ENCODE measurements around the gene ZNF358. TPM values are rescaled to one million over a fixed set of nuclear protein-coding genes. Genes with fewer than 3 reads are reported as not detected.

ZNF358 gene
- total RNA-seq (2022; extraction: Qiagen RNA extraction; ENCODE audit: low read depth) = 13.8 to 20.6 TPM (median 20.1 TPM) in 5 replicates

DNA sequence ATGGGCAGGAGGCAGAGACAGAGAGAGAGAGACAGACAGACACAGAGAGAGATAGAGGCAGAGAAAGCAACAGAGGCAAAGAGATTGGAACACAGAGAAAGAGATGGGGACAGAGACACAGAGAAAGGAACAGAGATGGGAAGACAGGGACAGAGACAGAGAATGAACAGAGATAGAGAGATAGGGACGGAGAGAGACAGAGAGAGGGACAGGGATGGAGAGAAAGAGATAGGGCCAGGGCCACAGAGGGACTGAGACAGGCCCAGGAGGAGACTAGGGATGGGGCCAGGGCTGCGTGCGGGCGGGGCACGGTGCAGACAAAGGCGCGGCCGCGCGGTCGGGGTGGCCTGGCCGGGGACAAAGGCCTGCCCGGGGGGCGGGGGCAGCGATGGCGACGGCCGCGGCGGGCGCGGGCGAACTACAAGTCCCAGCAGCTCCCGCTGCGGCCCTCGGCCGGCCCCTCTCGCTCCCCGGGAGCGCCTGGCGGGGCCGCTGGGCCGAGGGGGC is at the start of gene ZNF358:
TSS of gene ZNF358 (plus strand) at position 459 of the 507 bp plus-strand sequence. CDS start 3,140 bp downstream, outside the sequence.

DNA sequence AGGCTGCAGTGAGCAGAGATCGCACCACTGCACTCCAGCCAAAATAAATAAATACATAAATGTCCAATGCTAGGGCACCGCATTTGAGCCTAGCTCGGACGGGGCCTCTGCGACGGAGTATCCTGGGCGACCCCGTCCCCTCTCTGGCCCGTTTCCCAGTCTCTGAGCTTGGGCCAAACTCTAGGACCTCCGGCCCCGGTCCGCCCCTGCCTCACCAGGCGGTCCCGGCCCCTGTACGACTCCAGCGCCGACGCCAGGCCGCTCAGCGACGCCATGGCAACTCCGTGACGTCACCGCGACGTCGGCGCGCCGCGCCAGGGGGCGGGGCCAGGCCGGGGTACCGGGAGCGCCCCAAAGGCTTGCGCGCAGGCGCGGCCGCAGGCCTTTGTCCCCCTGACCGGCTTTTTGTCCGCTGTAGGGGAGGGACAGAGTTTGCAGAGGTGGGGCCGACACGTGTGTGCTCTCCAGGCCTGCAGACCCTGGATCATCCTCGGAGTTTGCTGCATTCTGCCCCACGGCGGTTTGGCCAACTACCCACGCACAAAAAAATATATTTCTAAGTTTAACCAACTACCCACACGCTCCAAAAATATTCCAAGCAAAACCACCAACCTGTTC is 27.1 kb upstream of the ZNF358 start, which contains the start of gene PEX11G:
TSS of gene PEX11G (minus strand) at position 300 of the 618 bp plus-strand sequence. CDS start at position 275, 25 bp downstream.

DNA sequence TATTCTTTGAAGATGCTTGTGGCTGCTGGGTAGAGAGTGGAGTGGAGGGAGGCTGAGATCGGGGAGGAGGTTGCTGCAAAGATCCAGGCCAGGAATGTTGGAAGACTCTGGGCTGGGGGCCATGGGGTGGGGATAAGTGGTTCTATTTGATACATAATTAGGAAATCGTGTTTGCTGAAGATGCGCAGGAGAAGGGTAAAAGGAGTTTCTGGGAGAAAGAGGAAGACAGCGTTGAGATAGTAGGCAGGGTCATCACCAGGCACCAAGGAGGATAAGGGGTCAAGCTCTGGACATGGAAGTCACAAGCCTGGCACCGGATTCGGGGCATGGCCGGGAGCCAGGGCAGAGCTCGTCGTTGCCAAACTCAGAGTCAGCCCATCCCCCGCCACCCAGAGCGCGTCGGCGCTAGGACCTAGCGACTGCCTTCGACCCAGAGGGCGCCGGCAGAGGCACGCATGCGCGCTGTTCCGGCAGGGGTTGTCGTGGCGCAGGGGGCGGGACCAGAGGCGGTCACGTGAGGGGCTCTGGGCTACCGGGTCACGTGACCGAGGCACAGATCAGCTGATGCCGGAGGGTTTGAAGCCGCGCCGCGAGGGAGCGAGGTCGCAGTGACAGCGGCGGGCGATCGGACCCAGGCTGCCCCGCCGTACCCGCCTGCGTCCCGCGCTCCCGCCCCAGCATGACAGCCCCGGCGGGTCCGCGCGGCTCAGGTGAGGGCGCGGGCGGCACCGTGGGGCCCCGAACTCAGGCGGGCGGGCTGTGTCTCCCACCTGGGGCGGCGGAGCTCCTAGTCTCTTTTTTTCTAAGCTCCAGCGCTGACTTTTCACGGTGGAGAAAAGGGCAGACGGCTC is 6.4 kb downstream of the ZNF358 start, which contains the start of gene MCOLN1:
TSS of gene MCOLN1 (plus strand) at position 553 of the 851 bp plus-strand sequence. CDS start at position 680, 127 bp downstream.

DNA sequence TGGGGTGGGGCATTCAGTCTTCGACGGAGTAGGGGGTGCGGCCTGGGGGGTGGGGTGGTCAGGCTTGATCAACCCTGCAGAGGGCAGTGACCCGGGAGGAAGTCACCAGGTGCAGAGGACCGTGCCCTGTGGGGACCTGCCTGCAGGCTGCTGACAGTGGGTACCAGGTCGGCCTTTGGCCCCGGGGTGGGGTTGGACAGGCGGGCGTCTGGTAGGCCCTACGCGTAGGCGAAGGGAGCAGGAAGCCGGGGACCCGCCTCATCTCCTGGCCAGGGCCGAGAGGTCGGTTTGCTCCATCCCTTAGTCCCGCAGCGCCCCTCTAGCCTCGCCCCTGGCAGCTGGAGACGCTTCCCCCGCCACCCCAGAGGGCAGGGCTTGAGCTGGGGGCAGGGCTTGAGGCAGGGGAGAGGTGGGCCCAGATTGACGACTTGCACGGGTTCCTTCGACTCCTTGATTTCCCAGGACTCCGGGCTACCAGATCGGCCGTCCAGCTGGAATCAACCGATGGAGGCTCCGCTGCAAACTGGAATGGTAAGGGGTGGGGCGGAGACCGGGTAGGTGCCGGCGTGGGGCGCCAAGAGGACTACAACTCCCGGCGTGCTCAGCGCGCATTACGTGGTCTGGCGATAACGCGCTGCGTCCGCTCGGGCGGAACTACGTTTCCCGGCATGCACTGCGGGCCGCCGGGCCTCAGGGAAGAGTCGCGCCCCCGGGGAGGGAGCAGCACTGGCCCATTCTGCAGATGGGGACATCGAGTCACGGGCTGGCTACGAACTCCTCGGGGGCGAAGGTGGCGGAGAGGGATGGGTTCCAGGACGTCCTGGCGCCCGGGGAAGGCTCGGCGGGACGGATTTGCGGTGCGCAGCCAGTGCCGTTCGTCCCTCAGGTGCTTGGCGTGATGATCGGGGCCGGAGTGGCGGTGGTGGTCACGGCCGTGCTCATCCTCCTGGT is 19.4 kb downstream of the ZNF358 start, which contains the start of gene PNPLA6:
TSS of gene PNPLA6 (plus strand) at position 671 of the 951 bp plus-strand sequence. CDS start at position 743, 72 bp downstream.

Other genes with a start within 250 kb of the ZNF358 start
- gene INSR, start 221.7 kb upstream of the ZNF358 start, total RNA-seq (2022; extraction: Qiagen RNA extraction; ENCODE audit: low read depth) = 1.4 to 2.6 TPM (median 2.3 TPM) in 5 replicates
- 42.0 to 59.6 TPM (median 51.9 TPM) in 5 replicates for gene ARHGEF18, start 167.2 kb upstream of the ZNF358 start, total RNA-seq (2022; extraction: Qiagen RNA extraction; ENCODE audit: low read depth)
- 0.93 to 2.1 TPM (median 1.8 TPM) in 5 replicates for gene PEX11G, start 27.1 kb upstream of the ZNF358 start, total RNA-seq (2022; extraction: Qiagen RNA extraction; ENCODE audit: low read depth)
- 10.5 to 14.9 TPM (median 13.1 TPM) in 5 replicates for gene MCOLN1, start 6.5 kb downstream of the ZNF358 start, total RNA-seq (2022; extraction: Qiagen RNA extraction; ENCODE audit: low read depth)
- 26.9 to 37.6 TPM (median 33.9 TPM) in 5 replicates for gene PNPLA6, start 19.6 kb downstream of the ZNF358 start, total RNA-seq (2022; extraction: Qiagen RNA extraction; ENCODE audit: low read depth)
- 2.8 to 5.5 TPM (median 4.3 TPM) in 5 replicates for gene CAMSAP3, start 79.8 kb downstream of the ZNF358 start, total RNA-seq (2022; extraction: Qiagen RNA extraction; ENCODE audit: low read depth)
- 21.4 to 27.8 TPM (median 26.3 TPM) in 5 replicates for gene XAB2, start 113.4 kb downstream of the ZNF358 start, total RNA-seq (2022; extraction: Qiagen RNA extraction; ENCODE audit: low read depth)
- gene PET100, start 113.7 kb downstream of the ZNF358 start, total RNA-seq (2022; extraction: Qiagen RNA extraction; ENCODE audit: low read depth) = 52.7 to 81.5 TPM (median 56.6 TPM) in 5 replicates
- 0.20 TPM in 1 of 5 replicates, not detected in the others for gene PCP2, start 117.6 kb downstream of the ZNF358 start, total RNA-seq (2022; extraction: Qiagen RNA extraction; ENCODE audit: low read depth)
- gene STXBP2, start 121.0 kb downstream of the ZNF358 start, total RNA-seq (2022; extraction: Qiagen RNA extraction; ENCODE audit: low read depth) = 32.9 to 44.6 TPM (median 40.8 TPM) in 5 replicates
- gene RETN, start 152.9 kb downstream of the ZNF358 start, total RNA-seq (2022; extraction: Qiagen RNA extraction; ENCODE audit: low read depth) = not detected in 5 replicates
- not detected in 5 replicates for gene MCEMP1, start 161.0 kb downstream of the ZNF358 start, total RNA-seq (2022; extraction: Qiagen RNA extraction; ENCODE audit: low read depth)
- gene TRAPPC5, start 164.7 kb downstream of the ZNF358 start, total RNA-seq (2022; extraction: Qiagen RNA extraction; ENCODE audit: low read depth) = 44.6 to 114 TPM (median 102 TPM) in 5 replicates
- gene FCER2, start 186.0 kb downstream of the ZNF358 start, total RNA-seq (2022; extraction: Qiagen RNA extraction; ENCODE audit: low read depth) = not detected in 5 replicates
- not detected in 5 replicates for gene CLEC4G, start 216.0 kb downstream of the ZNF358 start, total RNA-seq (2022; extraction: Qiagen RNA extraction; ENCODE audit: low read depth)
- gene CD209, start 231.4 kb downstream of the ZNF358 start, total RNA-seq (2022; extraction: Qiagen RNA extraction; ENCODE audit: low read depth) = not detected in 5 replicates
- gene CLEC4M, start 247.1 kb downstream of the ZNF358 start, total RNA-seq (2022; extraction: Qiagen RNA extraction; ENCODE audit: low read depth) = not detected in 5 replicates

All from A549 treated with RU486 at 1 μM for 4 hours (cell line).